K562 (cell line): ENCODE data around the gene TMEM123. TPM values are rescaled to one million over a fixed set of nuclear protein-coding genes. Genes with fewer than 3 reads are reported as not detected.

ENCODE experiments used
- CBX3 ChIP-seq, 2 experiments: IDR thresholded peaks; 1 replicate in 1 of 2; 2 replicates in 1 of 2; pipeline ENCODE4 v1.6.1; 2012; ENCODE audit warnings: inconsistent platforms in 2 of 2, low read length in 2 of 2, borderline replicate concordance in 1 of 2, control low read depth in 1 of 2
- CREB1 ChIP-seq, 2 experiments: sonication (generic) in 1 of 2; formaldehyde crosslinking in 1 of 2; IDR thresholded peaks; 2 replicates each; pipeline versions ENCODE4 v1.6.1 to v1.8.0; 2012 to 2022; ENCODE audit warnings: inconsistent platforms in 1 of 2, mild to moderate bottlenecking in 1 of 2, missing genetic modification reagents in 1 of 2, moderate library complexity in 1 of 2
- DMBX1 ChIP-seq: fragments of 250-450 bp; sonication (Bioruptor Pico); IDR thresholded peaks from 2 replicates; pipeline ENCODE4 v1.8.0; 2022; ENCODE audit warnings: inconsistent platforms, mild to moderate bottlenecking, moderate library complexity, borderline replicate concordance
- ELF2 ChIP-seq: fragments of 250-450 bp; sonication (Bioruptor Pico); IDR thresholded peaks from 2 replicates; pipeline ENCODE4 v1.5.0; 2021; ENCODE audit warnings: mild to moderate bottlenecking
- KDM5B ChIP-seq: fragments of 200-600 bp; sonication (generic); IDR thresholded peaks from 2 replicates; pipeline ENCODE4 v1.6.1; 2012; ENCODE audit warnings: low read depth, mild to moderate bottlenecking, moderate library complexity, low read length, control low read depth, inconsistent platforms; ENCODE audit not compliant: insufficient replicate concordance
- NEUROD1 ChIP-seq: fragments of 150-350 bp; IDR thresholded peaks from 2 replicates; pipeline ENCODE4 v1.6.1; 2014; ENCODE audit warnings: borderline replicate concordance, low read length, low read depth; ENCODE audit not compliant: partially characterized antibody
- NFE2 ChIP-seq: IDR thresholded peaks from 2 replicates; pipeline ENCODE4 v1.6.1; 2014; ENCODE audit warnings: antibody characterized with exemption, low read depth
- PML ChIP-seq: IDR thresholded peaks from 2 replicates; pipeline ENCODE4 v1.6.1; 2012; ENCODE audit warnings: low read length, inconsistent platforms
- PTTG1 ChIP-seq: fragments of 450-650 bp; IDR thresholded peaks from 2 replicates; pipeline ENCODE4 v1.6.1; 2016; ENCODE audit warnings: low read depth, mild to moderate bottlenecking, missing genetic modification characterization, missing compliant biosample characterization
- SRSF3 ChIP-seq: fragments of 200-400 bp; formaldehyde crosslinking; IDR thresholded peaks from 2 replicates; pipeline ENCODE4 v1.6.1; 2016; ENCODE audit warnings: mild to moderate bottlenecking, low read length, moderate library complexity; ENCODE audit not compliant: insufficient read depth
- TAF7 ChIP-seq: fragments of 450-650 bp; IDR thresholded peaks from 2 replicates; pipeline ENCODE4 v1.6.1; 2016; ENCODE audit warnings: missing genetic modification characterization, missing compliant biosample characterization
- ZFP36 ChIP-seq: fragments of 150-350 bp; IDR thresholded peaks from 2 replicates; pipeline ENCODE4 v1.6.1; 2018; ENCODE audit warnings: low read length, low read depth; ENCODE audit not compliant: partially characterized antibody
- ZNF76 ChIP-seq: fragments of 250-450 bp; sonication (Bioruptor Pico); IDR thresholded peaks from 2 replicates; pipeline ENCODE4 v1.4.0; 2020; ENCODE audit warnings: mild to moderate bottlenecking, moderate library complexity, borderline replicate concordance
- ZNF77 ChIP-seq: fragments of 250-450 bp; sonication (Bioruptor Pico); IDR thresholded peaks from 2 replicates; pipeline ENCODE4 v1.5.0; 2020
- ZSCAN29 ChIP-seq: fragments of 450-650 bp; IDR thresholded peaks from 2 replicates; pipeline ENCODE4 v1.6.1; 2017
- polyA plus RNA-seq, 8 experiments: library from polyadenylated mRNA; depleted of rRNA in 4 of 8; stranded (reverse) in 5 of 8; unstranded in 3 of 8; fragments of >200 nt; fragmentation: Nextera tagmentation in 2 of 8; fragmentation: Illumina TruSeq in 1 of 8; extraction: Ambion mirVana in 2 of 8; extraction: Trizol in 1 of 8; gene quantifications; 2 replicates each; pipeline versions ENCODE4 v1.2.1 to v1.2.3, GENCODE V29; 2011 to 2014; ENCODE audit warnings: inconsistent platforms in 1 of 8, missing spikeins in 1 of 8
- total RNA-seq, 7 experiments: library from RNA; depleted of rRNA in 6 of 7; stranded (reverse); fragments of >200 nt in 6 of 7; fragmentation: Illumina TruSeq in 2 of 7; extraction: Trizol in 2 of 7; gene quantifications; 2 replicates each; pipeline versions ENCODE4 v1.2.1 to v1.2.3, GENCODE V29; 2011 to 2021; ENCODE audit warnings: low replicate concordance in 1 of 7
- TF ChIP-seq, protein P1 (sequence below), 3 experiments: IDR thresholded peaks in 2 of 3; conservative IDR thresholded peaks in 1 of 3; 2 replicates each; pipeline ENCODE4 v1.5.1; 2011 to 2012; ENCODE audit warnings: low read length in 3 of 3, mild to moderate bottlenecking in 3 of 3, control low read depth in 2 of 3, improper control_type of control experiment in 1 of 3, inconsistent platforms in 1 of 3, low read depth in 1 of 3, mixed read lengths in 1 of 3, moderate library complexity in 1 of 3; ENCODE audit not compliant: insufficient read depth in 2 of 3
- TF ChIP-seq, protein P2 (sequence below): sonication (generic); formaldehyde crosslinking; IDR thresholded peaks from 2 replicates; pipeline ENCODE4 v1.8.1; 2023; ENCODE audit warnings: mild to moderate bottlenecking, missing genetic modification reagents
- TF ChIP-seq, protein P3 (sequence below), 2 experiments: IDR thresholded peaks; 2 replicates each; pipeline ENCODE4 v1.6.1; 2012; ENCODE audit warnings: improper control_type of control experiment in 2 of 2, low read depth in 2 of 2, low read length in 2 of 2, borderline replicate concordance in 1 of 2
- TF ChIP-seq, protein P4 (sequence below): fragments of 450-650 bp; IDR thresholded peaks from 2 replicates; pipeline ENCODE4 v1.6.1; 2017; ENCODE audit warnings: antibody characterized with exemption

The TMEM123 gene
- total and polyA plus RNA-seq, 9 of the 15 experiments (the other 6 are each of a cell fraction or from before 2014, with no cell fraction given): 19.8 to 344 (median 82.4) TPM

DNA sequence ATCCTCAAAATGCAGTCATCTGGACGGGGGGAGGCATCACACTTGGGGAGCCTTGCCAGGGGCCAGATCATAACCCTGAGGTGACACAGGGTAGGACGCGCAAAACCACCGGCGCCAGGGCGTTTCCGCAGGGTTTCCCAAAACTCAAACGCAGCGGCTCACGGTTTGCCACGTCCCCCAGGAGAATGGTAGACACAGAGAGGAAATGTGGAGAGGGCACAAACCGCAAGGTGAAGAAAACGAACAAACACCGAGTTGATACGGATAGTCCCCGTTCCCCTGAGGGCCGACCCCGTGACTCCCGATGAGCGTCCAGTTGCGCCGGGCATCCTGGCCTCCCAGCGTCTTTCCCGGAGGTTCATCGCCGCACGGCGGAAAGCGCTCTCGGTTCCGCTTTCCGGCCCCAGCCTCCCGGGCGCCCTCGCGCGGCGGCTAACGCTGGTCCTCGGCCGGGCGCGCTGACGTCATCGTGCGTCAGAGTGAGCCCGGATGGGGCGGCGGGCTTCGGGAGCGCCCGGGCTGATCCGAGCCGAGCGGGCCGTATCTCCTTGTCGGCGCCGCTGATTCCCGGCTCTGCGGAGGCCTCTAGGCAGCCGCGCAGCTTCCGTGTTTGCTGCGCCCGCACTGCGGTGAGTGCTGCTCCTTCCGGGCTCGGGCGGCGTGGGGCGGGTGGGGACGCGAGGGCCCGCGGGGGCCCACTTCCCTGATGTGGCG, 105.7 kb downstream of the TMEM123 start, which contains the start of gene BIRC2 (continued):
- TF ChIP-seq, protein P1, sequence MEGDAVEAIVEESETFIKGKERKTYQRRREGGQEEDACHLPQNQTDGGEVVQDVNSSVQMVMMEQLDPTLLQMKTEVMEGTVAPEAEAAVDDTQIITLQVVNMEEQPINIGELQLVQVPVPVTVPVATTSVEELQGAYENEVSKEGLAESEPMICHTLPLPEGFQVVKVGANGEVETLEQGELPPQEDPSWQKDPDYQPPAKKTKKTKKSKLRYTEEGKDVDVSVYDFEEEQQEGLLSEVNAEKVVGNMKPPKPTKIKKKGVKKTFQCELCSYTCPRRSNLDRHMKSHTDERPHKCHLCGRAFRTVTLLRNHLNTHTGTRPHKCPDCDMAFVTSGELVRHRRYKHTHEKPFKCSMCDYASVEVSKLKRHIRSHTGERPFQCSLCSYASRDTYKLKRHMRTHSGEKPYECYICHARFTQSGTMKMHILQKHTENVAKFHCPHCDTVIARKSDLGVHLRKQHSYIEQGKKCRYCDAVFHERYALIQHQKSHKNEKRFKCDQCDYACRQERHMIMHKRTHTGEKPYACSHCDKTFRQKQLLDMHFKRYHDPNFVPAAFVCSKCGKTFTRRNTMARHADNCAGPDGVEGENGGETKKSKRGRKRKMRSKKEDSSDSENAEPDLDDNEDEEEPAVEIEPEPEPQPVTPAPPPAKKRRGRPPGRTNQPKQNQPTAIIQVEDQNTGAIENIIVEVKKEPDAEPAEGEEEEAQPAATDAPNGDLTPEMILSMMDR (IDR thresholded peaks at IDR 0.05 in 2 of 3, conservative IDR thresholded peaks at IDR 0.05 in 1 of 3; ENCODE audit: insufficient read depth in 2 of 3, low read depth in 1 of 3, low read length in 3 of 3): peak; percentile 80 to 90 (median 86)
- TF ChIP-seq, protein P2, sequence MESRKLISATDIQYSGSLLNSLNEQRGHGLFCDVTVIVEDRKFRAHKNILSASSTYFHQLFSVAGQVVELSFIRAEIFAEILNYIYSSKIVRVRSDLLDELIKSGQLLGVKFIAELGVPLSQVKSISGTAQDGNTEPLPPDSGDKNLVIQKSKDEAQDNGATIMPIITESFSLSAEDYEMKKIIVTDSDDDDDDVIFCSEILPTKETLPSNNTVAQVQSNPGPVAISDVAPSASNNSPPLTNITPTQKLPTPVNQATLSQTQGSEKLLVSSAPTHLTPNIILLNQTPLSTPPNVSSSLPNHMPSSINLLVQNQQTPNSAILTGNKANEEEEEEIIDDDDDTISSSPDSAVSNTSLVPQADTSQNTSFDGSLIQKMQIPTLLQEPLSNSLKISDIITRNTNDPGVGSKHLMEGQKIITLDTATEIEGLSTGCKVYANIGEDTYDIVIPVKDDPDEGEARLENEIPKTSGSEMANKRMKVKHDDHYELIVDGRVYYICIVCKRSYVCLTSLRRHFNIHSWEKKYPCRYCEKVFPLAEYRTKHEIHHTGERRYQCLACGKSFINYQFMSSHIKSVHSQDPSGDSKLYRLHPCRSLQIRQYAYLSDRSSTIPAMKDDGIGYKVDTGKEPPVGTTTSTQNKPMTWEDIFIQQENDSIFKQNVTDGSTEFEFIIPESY (CRISPR knock-in tag): 0 out of 2 replicates have a peak, but pooled peaks have one; percentile 41
- TF ChIP-seq NFE2 (peak; percentile 34; the same call in 1 of the 2 replicates), PML (peak; percentile 61), DMBX1 (CRISPR knock-in tag) (no peak), ZFP36 (no peak), ZSCAN29 (peak; percentile 72), CBX3 (IDR thresholded peaks at IDR 0.05; ENCODE audit: borderline replicate concordance in 1 of 2, low read length in 2 of 2) (peak in 1 of 2 experiments; percentile 66; a peak in 1 of 3 replicates), KDM5B (peak; percentile 65), SRSF3 (no peak), PTTG1 (tag) (no peak), ZNF77 (CRISPR knock-in tag) (no peak), CREB1 (IDR thresholded peaks at IDR 0.05) (peak; percentile 95), CREB1 (CRISPR knock-in tag; IDR thresholded peaks at IDR 0.05) (peak; percentile 96), ELF2 (CRISPR knock-in tag) (0 out of 2 replicates have a peak, but pooled peaks have one; percentile 55), TAF7 (peak; percentile 80), ZNF76 (CRISPR knock-in tag) (no peak), NEUROD1 (peak; percentile 28)
- TF ChIP-seq, protein P3, sequence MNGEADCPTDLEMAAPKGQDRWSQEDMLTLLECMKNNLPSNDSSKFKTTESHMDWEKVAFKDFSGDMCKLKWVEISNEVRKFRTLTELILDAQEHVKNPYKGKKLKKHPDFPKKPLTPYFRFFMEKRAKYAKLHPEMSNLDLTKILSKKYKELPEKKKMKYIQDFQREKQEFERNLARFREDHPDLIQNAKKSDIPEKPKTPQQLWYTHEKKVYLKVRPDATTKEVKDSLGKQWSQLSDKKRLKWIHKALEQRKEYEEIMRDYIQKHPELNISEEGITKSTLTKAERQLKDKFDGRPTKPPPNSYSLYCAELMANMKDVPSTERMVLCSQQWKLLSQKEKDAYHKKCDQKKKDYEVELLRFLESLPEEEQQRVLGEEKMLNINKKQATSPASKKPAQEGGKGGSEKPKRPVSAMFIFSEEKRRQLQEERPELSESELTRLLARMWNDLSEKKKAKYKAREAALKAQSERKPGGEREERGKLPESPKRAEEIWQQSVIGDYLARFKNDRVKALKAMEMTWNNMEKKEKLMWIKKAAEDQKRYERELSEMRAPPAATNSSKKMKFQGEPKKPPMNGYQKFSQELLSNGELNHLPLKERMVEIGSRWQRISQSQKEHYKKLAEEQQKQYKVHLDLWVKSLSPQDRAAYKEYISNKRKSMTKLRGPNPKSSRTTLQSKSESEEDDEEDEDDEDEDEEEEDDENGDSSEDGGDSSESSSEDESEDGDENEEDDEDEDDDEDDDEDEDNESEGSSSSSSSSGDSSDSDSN (IDR thresholded peaks at IDR 0.05; ENCODE audit: borderline replicate concordance in 1 of 2, low read depth in 2 of 2, low read length in 2 of 2): peak; percentile 94 to 97
- TF ChIP-seq, protein P4, sequence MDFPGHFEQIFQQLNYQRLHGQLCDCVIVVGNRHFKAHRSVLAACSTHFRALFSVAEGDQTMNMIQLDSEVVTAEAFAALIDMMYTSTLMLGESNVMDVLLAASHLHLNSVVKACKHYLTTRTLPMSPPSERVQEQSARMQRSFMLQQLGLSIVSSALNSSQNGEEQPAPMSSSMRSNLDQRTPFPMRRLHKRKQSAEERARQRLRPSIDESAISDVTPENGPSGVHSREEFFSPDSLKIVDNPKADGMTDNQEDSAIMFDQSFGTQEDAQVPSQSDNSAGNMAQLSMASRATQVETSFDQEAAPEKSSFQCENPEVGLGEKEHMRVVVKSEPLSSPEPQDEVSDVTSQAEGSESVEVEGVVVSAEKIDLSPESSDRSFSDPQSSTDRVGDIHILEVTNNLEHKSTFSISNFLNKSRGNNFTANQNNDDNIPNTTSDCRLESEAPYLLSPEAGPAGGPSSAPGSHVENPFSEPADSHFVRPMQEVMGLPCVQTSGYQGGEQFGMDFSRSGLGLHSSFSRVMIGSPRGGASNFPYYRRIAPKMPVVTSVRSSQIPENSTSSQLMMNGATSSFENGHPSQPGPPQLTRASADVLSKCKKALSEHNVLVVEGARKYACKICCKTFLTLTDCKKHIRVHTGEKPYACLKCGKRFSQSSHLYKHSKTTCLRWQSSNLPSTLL: no peak
